Measurements from ENCODE around the gene POR. TPM values are rescaled to one million over a fixed set of nuclear protein-coding genes. Genes with fewer than 3 reads are reported as not detected.
"Not testable (repeated sequence)": the region's sequence is repeated elsewhere in the genome, so short reads cannot be mapped to it uniquely, and the experiment has no call there.

POR gene
- total RNA-seq, 2 experiments from 2014 or later: 24.9 to 33.8 TPM

DNA sequence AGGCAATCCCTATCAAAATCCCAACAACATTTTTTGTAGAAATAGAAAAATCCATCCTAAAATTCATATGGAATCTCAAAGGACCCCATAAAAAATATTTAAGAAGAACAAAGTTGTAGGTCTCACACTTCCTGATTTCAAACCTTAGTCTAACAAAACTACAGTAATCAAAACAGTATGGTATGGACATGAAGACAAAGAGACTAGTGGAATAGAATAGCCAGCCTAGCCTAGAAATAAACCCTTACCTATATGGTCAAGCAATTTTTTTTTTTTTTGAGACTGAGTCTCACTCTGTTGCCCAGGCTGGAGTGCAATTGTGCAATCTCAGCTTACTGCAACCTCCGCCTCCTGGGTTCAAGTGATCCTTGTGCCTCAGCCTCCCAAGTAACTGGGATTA is 83.1 kb downstream of the POR start:
- Mint-ChIP-seq H3K27me3 (no peaks in the 10 kb centered on the region), H3K9me3 (ENCODE audit: low read depth) (no peaks in the 10 kb centered on the region), H3K36me3 (ENCODE audit: low read depth) (peaks cover 27% of the 10 kb centered on the region), H3K4me3 (no peak overlapping the region), H3K27ac (no peak overlapping the region), H3K4me1 (peaks cover 24% of the 10 kb centered on the region)
- ChIA-PET CTCF (no interaction called here), POLR2A (interaction anchor here (0.8 kb wide), 1 partner anchor 12 kb away, joined by 3 read pairs; no protein-coding TSS in a partner anchor)
- intact Hi-C loops (cut with DNase I, micrococcal nuclease): no loop called here
- ATAC-seq (no peak), DNase-seq (no peak)

DNA sequence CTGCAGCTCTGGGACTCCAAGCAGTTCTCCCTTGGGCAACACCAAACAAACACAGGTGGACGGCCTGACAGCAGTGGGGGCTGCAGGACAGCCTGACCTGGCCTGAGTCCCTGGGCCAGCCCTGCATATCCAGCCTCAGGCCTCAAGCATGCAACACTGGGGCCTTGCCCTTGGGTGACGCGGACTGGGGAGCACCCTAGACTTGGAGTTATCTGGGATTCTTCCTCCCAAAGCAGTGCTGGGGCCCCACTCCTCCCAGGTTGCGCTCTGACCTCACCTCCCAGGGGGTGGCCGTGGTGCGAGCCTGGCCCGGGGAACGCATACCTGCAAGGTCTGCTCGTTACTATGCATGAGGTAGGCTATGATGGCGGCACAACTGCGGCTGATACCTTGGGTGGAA is 85.6 kb downstream of the POR start:
- intact Hi-C loops (cut with DNase I, micrococcal nuclease): no loop called here
- DNase-seq (no peak), ATAC-seq (no peak)
- Mint-ChIP-seq H3K9me3 (ENCODE audit: low read depth) (no peaks in the 10 kb centered on the region), H3K36me3 (ENCODE audit: low read depth) (peaks cover 40% of the 10 kb centered on the region), H3K27ac (no peak overlapping the region), H3K4me3 (no peak overlapping the region), H3K27me3 (no peaks in the 10 kb centered on the region), H3K4me1 (peaks cover 18% of the 10 kb centered on the region)
- POLR2A ChIA-PET: no interaction called here
- CTCF ChIA-PET: interaction anchor here (0.7 kb wide), 1 partner anchor 187 kb away, joined by 3 read pairs; no protein-coding TSS in a partner anchor

DNA sequence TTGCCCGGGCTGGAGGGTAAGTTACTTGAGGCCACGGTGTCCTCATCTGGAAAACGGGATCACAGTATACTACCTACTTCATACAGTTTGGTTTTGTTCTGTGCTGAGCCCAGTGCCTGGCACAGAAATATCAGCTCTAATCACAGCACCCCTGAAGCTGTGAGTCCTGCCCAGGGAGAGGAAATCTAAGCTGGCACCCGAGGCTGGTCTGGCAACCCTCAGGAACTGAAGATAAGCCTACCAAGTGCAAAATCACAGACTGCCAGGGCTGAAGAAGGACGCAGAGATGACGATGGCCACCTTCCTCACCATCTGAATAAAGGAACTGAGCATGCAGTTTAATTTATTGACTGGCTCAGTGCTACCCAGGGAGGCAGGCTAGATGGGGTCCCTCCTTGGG is 87.2 kb downstream of the POR start:
- Mint-ChIP-seq H3K9me3 (ENCODE audit: low read depth) (no peaks in the 10 kb centered on the region), H3K27ac (no peak overlapping the region), H3K4me1 (peaks cover 11% of the 10 kb centered on the region), H3K4me3 (no peak overlapping the region), H3K36me3 (ENCODE audit: low read depth) (peaks cover 37% of the 10 kb centered on the region), H3K27me3 (no peaks in the 10 kb centered on the region)
- ChIA-PET POLR2A (no interaction called here), CTCF (interaction anchor here (2.5 kb wide), 1 partner anchor 18 kb away, joined by 8 read pairs; no protein-coding TSS in a partner anchor)
- intact Hi-C loops (cut with DNase I, micrococcal nuclease): no loop called here
- DNase-seq (no peak), ATAC-seq (no peak)

DNA sequence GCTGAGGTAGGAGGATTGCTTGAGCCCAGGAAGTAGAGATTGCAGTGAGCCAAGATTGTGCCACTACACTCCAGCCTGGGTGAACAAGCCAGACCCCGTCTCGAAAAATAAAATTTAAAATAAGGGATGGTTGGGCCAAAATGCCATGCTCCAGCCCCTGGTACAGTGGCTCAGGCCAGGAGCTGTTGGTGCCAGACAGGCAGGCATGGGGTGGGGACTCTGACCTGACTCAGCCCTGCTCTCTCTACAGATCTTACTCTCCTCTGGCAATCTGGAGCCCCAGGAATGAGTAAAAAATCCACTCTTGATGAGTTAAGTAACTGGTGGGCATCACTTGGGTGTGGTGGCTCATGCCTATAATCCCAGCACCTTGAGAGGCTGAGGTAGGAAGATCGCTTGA is 87.9 kb downstream of the POR start:
- Mint-ChIP-seq H3K27me3 (no peaks in the 10 kb centered on the region), H3K9me3 (ENCODE audit: low read depth) (no peaks in the 10 kb centered on the region), H3K27ac (no peak overlapping the region), H3K36me3 (ENCODE audit: low read depth) (peaks cover 33% of the 10 kb centered on the region), H3K4me3 (no peak overlapping the region), H3K4me1 (peaks cover 6% of the 10 kb centered on the region)
- DNase-seq: no peak
- intact Hi-C loops (cut with DNase I, micrococcal nuclease): no loop called here
- CTCF ChIA-PET: interaction anchor here (2.5 kb wide), 1 partner anchor 18 kb away, joined by 8 read pairs; no protein-coding TSS in a partner anchor
- ATAC-seq: no peak
- POLR2A ChIA-PET: no interaction called here

DNA sequence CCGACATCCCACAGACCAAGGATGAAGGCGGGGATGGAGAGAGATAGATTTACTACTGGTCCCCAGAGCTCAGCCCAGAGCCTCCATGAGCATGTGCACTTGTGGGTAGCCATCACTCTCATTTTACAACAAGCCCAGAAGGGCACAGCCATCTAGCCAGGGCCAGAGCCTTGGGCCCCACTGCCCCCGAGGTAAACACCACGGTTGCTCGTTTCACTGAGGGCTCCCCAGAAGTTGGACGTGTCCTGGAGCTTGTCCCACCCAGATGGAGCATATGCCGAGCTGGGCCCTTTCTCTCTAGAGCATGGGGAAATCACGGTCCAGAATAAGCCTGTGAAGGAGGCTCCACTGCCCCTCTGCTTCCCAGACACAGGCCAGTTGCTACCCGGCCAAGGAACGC is 88.4 kb downstream of the POR start:
- DNase-seq (no peak), ATAC-seq (no peak)
- ChIA-PET POLR2A (no interaction called here), CTCF (interaction anchor here (1.2 to 2.5 kb wide), 2 partner anchors 17 to 444 kb away, joined by 3 to 8 read pairs; no protein-coding TSS in a partner anchor)
- Mint-ChIP-seq H3K4me3 (no peak overlapping the region), H3K27ac (no peak overlapping the region), H3K4me1 (peaks cover 8% of the 10 kb centered on the region), H3K36me3 (ENCODE audit: low read depth) (peaks cover 34% of the 10 kb centered on the region), H3K9me3 (ENCODE audit: low read depth) (no peaks in the 10 kb centered on the region), H3K27me3 (peaks cover 2% of the 10 kb centered on the region)
- intact Hi-C loops (cut with DNase I, micrococcal nuclease): no loop called here

DNA sequence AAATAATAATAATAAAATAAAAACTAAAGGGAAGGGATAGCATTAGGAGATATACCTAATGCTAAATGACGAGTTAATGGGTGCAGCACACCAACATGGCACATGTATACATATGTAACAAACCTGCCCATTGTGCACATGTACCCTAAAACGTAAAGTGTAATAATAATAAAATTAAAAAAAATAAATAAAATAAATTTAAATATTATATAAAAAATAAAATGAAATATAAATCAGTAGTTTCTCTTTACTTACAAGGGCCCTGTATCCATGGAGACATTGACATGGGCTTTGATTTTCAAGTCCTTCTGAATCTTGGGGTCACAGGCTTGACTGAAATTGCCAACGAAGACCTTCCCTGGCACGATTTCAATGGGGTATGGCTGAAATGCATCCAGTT is 90.0 kb downstream of the POR start:
- CTCF ChIA-PET: interaction anchor here (0.6 to 0.8 kb wide), 2 partner anchors 14 to 28 kb away, joined by 3 read pairs; no protein-coding TSS in a partner anchor
- POLR2A ChIA-PET; H3K4me3 Mint-ChIP-seq; ATAC-seq; H3K27me3 Mint-ChIP-seq; DNase-seq; H3K9me3 Mint-ChIP-seq (ENCODE audit: low read depth); H3K27ac Mint-ChIP-seq: not testable (repeated sequence)
- Mint-ChIP-seq H3K36me3 (ENCODE audit: low read depth) (peaks cover 27% of the 10 kb centered on the region), H3K4me1 (peaks cover 20% of the 10 kb centered on the region)
- intact Hi-C loops (cut with DNase I, micrococcal nuclease): loop anchor here in 1 of 2 experiments (5.0 kb wide), 2 partner anchors 128 to 228 kb away; partner anchors contain the start of gene RHBDD2

DNA sequence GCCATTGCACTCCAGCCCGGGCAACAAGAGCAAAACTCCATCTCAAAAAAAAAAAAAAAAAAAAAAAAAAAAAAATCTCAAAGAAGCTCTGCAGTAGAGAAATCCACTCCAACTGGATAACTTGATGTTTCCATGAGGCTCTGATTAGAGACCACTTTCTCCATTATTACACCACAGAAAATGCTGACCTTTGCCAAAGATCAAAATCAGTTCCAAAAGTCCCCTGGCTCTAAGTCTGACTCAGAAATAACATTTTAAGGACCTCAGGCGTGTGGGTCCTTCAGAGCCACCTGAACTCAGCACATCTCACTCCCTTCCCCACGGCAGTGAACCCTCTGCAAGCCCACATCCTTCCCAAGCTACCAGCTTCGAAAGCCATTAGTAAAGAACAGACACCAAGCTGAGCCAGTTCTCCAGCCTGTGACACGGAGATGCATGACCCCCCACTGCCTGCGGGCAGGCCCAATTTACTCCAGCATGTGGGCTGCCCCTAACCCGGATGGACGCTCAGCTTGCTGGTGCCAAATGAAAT is 93.3 kb downstream of the POR start:
- DNase-seq: peak; percentile 35
- Mint-ChIP-seq H3K27me3 (peaks cover 3% of the 10 kb centered on the region), H3K36me3 (ENCODE audit: low read depth) (peaks cover 38% of the 10 kb centered on the region), H3K4me1 (peaks cover 34% of the 10 kb centered on the region), H3K4me3 (peak overlapping the region; percentile 21), H3K27ac (no peak overlapping the region), H3K9me3 (ENCODE audit: low read depth) (no peaks in the 10 kb centered on the region)
- POLR2A ChIA-PET: interaction anchor here (0.7 kb wide), 1 partner anchor 65 kb away, joined by 3 read pairs; no protein-coding TSS in a partner anchor
- CTCF ChIA-PET: interaction anchor here (1.0 to 5.3 kb wide), 2 partner anchors 12 kb away, joined by 4 to 29 read pairs; no protein-coding TSS in a partner anchor
- intact Hi-C loops (cut with DNase I, micrococcal nuclease): loop anchor here (2.0 to 5.0 kb wide), 4 partner anchors 41 to 231 kb away; partner anchors contain the start of genes MDH2 (in 1 of the 2) and RHBDD2 (in 1 of the 2)
- ATAC-seq: peak; percentile 34

DNA sequence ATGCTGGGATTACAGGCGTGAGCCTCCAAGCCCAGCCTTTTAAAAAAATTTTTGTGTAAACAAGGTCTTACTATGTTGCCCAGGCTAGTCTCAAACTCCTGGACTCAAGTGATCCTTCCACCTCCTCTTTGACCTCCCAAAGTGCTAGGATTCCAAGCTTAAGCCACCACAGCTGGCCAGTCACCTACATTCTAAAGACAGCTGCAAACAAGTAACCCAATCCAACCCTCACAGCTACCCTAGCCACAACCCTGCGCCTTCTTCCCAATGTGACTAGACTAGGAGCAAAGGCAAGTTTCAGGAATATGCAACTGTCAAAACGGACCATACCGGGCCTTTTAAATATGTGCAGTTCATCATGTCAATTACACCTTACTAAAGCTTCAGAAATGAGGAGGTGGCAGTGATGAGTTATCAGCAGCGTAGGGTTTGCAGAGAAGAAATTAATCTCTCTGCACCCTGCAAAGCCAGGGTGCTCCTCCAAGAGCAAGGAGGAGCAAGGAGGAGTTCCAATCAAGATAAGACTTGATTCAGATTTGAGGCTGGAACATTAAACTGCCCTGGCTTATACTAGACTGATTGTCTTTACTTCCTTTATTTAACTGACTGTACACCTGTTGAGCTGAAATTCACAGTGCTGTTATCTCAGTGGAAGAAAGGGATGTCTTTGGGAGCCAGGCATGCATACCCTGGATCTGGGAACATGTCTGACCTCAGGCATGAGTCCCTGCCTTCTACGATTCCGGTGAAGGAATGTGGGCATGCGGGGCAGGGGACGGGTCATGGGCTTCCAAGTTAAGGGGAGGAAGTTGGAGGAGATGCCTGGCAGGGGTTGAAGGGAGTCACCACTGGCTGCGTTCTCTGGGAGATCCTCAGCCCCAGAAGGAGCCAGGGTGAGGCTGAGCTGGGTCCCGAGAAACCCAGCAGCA is 95.0 kb downstream of the POR start:
- DNase-seq (no peak), ATAC-seq (no peak)
- ChIA-PET CTCF (interaction anchor here (0.7 to 5.3 kb wide), 4 partner anchors 10 to 150 kb away, joined by 3 to 29 read pairs (median 3); no protein-coding TSS in a partner anchor), POLR2A (interaction anchor here (1.0 kb wide), 2 partner anchors 12 to 94 kb away, joined by 3 read pairs; no protein-coding TSS in a partner anchor)
- intact Hi-C loops (cut with DNase I, micrococcal nuclease): loop anchor here (1.0 to 5.0 kb wide), 9 partner anchors 16 to 308 kb away; partner anchors contain the start of genes RHBDD2 (in 2 of the 2), TMEM120A (in 2 of the 2), MDH2 (in 1 of the 2) and POR (in 1 of the 2)
- peaks cover 37% of the 10 kb centered on the region for H3K36me3 Mint-ChIP-seq (ENCODE audit: low read depth)
- peaks cover 34% of the 10 kb centered on the region for H3K4me1 Mint-ChIP-seq
- H3K27me3 Mint-ChIP-seq: peaks cover 3% of the 10 kb centered on the region
- no peak overlapping the region for H3K4me3 Mint-ChIP-seq
- no peaks in the 10 kb centered on the region for H3K9me3 Mint-ChIP-seq (ENCODE audit: low read depth)
- peak overlapping the region; percentile 12 for H3K27ac Mint-ChIP-seq

DNA sequence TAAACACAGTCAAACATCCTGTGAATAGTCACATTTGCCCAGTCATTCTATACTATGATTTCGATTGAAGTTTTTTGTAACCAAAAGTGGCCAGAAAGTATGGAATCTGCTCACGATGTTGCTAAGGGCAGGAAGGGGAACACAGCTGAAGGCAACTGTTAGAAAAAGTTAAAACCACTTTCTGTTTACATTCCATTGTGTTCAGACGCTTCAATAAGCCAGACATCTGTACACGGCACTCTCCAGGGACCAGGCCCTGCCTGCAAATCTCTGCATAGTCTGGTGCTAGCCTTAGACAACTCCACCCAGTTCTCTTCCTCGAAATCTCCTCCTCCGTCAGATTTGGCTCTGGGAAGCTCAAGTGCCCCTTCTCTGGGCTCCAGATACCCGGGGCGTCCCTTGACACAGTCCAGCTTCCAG is 96.5 kb downstream of the POR start:
- Mint-ChIP-seq H3K4me1 (peaks cover 34% of the 10 kb centered on the region), H3K9me3 (ENCODE audit: low read depth) (no peaks in the 10 kb centered on the region), H3K27me3 (peaks cover 3% of the 10 kb centered on the region), H3K36me3 (ENCODE audit: low read depth) (peaks cover 38% of the 10 kb centered on the region), H3K27ac (no peak overlapping the region), H3K4me3 (no peak overlapping the region)
- ChIA-PET POLR2A (interaction anchor here (0.6 kb wide), 1 partner anchor 95 kb away, joined by 3 read pairs; no protein-coding TSS in a partner anchor), CTCF (interaction anchor here (0.6 to 5.3 kb wide), 2 partner anchors 9 to 256 kb away, joined by 3 to 29 read pairs; no protein-coding TSS in a partner anchor)
- intact Hi-C loops (cut with DNase I, micrococcal nuclease): no loop called here
- no peak for DNase-seq
- no peak for ATAC-seq

DNA sequence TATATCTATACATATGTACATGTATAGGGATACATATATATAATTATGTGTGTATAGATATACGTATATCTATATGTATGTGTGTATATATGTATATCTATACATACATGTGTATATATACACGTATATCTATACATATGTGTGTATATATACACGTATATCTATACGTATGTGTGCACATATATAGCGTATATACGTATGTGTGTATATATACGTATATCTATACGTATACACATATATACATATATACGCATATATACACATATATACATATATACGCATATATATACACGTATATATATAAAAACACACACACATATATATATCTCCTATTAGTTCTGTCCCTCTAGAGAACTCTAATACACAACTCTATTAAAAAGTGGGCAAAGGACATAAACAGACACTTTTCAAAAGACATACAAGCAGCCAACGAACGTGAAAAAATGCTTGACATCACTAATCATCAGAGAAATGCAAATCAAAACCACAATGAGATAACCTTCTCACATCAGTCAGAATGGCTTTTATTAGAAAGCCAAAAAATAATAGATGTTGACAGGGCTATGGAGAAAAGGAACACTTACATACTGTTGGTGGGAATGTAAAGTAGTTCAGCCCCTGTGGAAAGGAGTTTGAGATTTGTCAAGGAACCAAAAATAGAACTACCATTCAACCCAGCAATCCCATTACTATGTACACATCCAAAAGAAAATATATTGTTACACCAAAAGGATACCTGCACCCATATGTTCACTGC is 101.4 kb downstream of the POR start:
- no peaks in the 10 kb centered on the region for H3K27me3 Mint-ChIP-seq
- CTCF ChIA-PET: no interaction called here
- DNase-seq (no peak), ATAC-seq (no peak)
- no peak overlapping the region for H3K4me3 Mint-ChIP-seq
- H3K36me3 Mint-ChIP-seq (ENCODE audit: low read depth): peaks cover 47% of the 10 kb centered on the region
- H3K27ac Mint-ChIP-seq: no peak overlapping the region
- no peaks in the 10 kb centered on the region for H3K9me3 Mint-ChIP-seq (ENCODE audit: low read depth)
- POLR2A ChIA-PET: no interaction called here
- intact Hi-C loops (cut with DNase I, micrococcal nuclease): no loop called here
- H3K4me1 Mint-ChIP-seq: peaks cover 6% of the 10 kb centered on the region

DNA sequence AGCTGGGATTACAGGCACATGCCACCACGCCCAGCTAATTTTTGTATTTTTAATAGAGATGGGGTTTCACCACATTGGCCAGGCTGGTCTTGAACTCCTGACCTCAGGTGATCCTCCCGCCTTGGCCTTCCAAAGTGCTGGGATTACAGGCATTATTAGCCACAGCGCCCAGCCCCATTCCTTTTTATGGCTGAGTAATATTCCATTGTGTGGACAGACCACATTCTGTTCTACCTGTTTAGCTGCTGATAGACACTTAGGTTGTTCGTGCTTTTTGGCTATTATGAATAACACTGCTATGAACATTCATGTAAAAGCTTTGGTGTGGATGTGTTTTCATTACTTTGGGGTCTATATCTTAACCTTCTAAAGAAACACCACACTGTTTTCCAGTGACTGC is 103.6 kb downstream of the POR start:
- H3K27me3 Mint-ChIP-seq; ATAC-seq; DNase-seq; H3K9me3 Mint-ChIP-seq (ENCODE audit: low read depth); H3K4me1 Mint-ChIP-seq; POLR2A ChIA-PET; intact Hi-C loops (cut with DNase I, micrococcal nuclease); H3K27ac Mint-ChIP-seq; H3K4me3 Mint-ChIP-seq: not testable (repeated sequence)
- peaks cover 44% of the 10 kb centered on the region for H3K36me3 Mint-ChIP-seq (ENCODE audit: low read depth)
- CTCF ChIA-PET: interaction anchor here (0.6 to 4.9 kb wide), 3 partner anchors 13 to 153 kb away, joined by 3 to 70 read pairs (median 4); no protein-coding TSS in a partner anchor
